Measurements from ENCODE around the gene PDE7B.

- TF ChIP-seq, protein P1, sequence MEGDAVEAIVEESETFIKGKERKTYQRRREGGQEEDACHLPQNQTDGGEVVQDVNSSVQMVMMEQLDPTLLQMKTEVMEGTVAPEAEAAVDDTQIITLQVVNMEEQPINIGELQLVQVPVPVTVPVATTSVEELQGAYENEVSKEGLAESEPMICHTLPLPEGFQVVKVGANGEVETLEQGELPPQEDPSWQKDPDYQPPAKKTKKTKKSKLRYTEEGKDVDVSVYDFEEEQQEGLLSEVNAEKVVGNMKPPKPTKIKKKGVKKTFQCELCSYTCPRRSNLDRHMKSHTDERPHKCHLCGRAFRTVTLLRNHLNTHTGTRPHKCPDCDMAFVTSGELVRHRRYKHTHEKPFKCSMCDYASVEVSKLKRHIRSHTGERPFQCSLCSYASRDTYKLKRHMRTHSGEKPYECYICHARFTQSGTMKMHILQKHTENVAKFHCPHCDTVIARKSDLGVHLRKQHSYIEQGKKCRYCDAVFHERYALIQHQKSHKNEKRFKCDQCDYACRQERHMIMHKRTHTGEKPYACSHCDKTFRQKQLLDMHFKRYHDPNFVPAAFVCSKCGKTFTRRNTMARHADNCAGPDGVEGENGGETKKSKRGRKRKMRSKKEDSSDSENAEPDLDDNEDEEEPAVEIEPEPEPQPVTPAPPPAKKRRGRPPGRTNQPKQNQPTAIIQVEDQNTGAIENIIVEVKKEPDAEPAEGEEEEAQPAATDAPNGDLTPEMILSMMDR (conservative IDR thresholded peaks at IDR 0.05; ENCODE audit: low read depth, low read length): no peak
- no peak for TF ChIP-seq POLR2A (IDR thresholded peaks at IDR 0.05; ENCODE audit: low read depth, low read length)
- no peak for TF ChIP-seq CEBPB (IDR thresholded peaks at IDR 0.05; ENCODE audit: low read depth, low read length)
- TF ChIP-seq RAD21 (IDR thresholded peaks at IDR 0.05; ENCODE audit: low read length): no peak
- TF ChIP-seq USF2 (IDR thresholded peaks at IDR 0.05; ENCODE audit: low read depth, low read length): no peak
- no peak for TF ChIP-seq FOS (IDR thresholded peaks at IDR 0.05; ENCODE audit: low read depth, low read length)
Measured at GRCh38 chr6:136160250-136160649, 308.7 kb downstream of the PDE7B start.
